Globus pallidus (tissue), 1 donor: ENCODE data around the gene IFNLR1.
"Not testable (repeated sequence)": the region's sequence is repeated elsewhere in the genome, so short reads cannot be mapped to it uniquely, and the experiment has no call there.

Experiments used
- DNase-seq: peaks from one replicate; pipeline ENCODE4 v3.0.0-alpha.2; 2015; ENCODE audit warnings: low spot score

IFNLR1 gene

DNA sequence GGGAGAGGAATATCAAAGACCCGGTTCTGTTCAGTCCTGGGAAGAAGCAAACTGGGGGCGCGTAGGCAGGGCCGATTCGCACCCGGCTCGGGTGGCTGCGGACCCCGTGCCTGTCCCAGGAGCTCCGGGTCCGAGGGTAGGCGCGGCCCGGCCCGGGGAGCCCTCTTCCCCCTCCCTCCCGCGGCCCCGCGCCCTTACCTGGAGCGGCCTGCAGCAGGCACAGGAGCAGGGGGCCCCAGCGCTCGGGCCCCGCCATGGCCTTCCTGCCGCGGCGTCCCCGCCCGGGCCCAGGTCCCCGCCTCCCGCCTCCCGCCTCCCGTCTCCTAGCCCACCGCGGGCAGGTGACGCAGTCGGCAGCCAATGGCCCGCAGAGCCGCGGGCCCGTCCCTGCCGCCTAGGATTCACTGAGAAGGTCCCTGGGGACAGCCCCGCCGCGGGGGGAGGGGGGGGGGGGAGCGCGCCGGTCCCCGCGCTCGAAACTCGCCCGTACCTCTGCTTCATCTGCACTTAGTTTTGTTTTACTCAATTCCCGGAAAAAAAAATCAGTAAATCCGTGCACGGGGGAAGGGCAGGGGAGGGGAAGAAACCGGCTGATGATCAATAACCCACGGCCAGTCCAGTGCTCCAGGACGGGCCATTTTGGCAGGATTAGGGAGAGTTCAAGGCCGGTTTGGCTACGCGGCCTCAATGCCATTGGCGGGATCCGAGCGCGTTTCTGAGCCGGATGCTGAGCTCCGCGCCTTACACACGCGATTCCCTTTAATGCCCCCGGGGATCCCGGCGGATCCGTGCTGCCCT is at the start of gene IFNLR1:
Gene IFNLR1, minus strand, starts transcription at position 297 of the 798 bp plus-strand sequence. Its CDS starts 41 bp downstream, at position 256.
- no peak for DNase-seq

DNA sequence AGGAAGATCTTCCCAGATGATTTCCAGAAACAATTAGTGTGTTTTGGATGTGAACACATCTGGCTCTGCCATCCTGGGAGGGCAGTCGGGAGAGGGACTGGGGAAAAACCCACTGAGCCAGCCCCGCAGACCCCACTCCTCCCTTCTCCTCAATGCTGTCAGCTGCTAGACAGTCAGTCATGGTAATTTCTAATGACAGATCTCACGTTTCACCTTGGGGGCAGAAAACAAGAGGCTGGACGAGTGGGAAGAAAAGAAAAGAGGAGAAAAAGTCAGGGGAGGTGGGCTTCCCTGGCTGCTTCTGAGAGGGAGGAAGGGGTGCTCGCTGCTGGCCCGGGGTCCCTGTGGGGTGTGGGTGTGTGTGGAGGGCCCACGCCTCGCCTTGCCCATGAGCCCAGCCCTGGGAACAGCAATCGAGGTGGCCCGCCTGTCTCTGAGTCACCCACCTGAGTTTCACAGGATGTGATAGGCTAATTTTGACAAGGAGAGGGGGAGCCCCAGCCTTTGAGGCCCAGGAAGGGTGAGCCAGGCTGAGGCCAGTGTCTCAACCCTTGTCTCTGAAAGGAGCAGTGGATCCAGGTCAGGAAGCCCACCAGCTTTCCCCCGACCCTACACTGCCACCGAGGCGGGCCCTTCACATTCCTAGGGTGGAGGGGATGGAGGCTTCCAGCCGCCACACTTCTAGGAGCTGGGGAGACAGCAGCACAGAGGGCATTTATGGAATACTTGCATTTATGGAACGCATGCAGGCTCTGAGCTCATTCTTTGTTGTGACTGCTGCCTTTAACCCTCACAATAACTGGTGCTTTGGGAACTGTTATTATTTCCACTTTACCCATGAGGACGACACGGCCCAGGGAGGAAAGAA is 49.1 kb upstream of the IFNLR1 start:
- DNase-seq: no peak

- no peak for DNase-seq
Observed at GRCh38 chr1:24233684-24234600, 46.9 kb upstream of the IFNLR1 start.

- no peak for DNase-seq
Observed at GRCh38 chr1:24231701-24232100, 44.6 kb upstream of the IFNLR1 start.

DNA sequence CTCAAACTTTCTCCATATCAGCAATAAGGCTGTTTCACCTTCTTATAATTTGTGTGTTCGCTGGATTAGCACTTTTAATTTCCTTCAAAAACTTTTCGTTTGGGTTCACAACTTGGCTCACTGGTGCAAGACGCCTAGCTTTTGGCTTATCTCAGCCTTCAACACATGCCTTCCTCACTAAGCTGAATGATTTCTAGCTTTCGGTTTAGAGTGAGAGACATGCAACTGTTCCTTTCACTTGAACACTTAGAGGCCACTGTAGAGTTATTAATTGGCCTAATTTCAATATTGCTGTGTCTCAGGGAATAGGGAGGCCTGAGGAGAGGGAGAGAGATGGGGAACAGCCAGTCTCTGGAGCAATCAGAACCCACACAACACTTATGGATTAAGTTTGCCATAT is 41.2 kb upstream of the IFNLR1 start:
- no peak for DNase-seq

DNA sequence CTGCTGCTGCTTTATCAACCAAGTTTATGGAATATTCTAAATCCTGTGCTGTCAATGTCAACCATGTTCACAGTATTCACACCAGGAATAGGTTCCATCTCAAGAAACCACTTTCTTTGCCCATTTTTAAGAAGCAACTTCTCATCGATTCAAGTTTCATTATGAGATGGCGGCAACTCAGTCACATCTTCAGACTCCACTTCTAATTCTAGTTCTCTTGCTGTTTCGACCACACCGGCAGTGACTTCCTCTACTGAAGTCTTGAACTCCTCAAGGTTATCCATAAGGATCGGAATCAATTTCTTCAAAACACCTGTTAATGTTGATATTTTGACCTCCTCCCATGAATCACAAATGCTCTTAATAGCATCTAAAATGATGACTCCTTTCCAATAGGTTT is 39.7 kb upstream of the IFNLR1 start:
- no peak for DNase-seq

GRCh38 chr1:24224761-24225160 is 37.7 kb upstream of the IFNLR1 start:
- no peak for DNase-seq

GRCh38 chr1:24224086-24224485 is 37.0 kb upstream of the IFNLR1 start:
- no peak for DNase-seq

DNA sequence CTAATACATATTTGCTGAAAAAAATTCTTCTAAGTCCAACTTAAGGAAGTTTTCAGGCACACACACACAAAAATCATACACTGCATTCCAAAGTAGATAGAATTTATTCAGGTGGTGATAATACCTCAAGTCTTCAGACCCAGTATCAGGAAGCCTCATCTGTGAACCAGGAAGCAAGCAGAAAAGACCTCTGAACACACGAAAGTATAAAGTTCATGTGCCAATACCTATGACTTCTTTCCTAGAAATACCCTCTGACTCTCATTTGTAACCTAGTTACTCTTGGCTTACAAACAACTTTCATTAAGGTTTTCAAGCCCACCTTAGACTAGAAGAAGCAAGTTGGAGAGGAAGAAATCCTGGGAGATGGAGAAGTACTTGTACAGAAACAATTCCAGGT is 35.7 kb upstream of the IFNLR1 start:
- no peak for DNase-seq

DNA sequence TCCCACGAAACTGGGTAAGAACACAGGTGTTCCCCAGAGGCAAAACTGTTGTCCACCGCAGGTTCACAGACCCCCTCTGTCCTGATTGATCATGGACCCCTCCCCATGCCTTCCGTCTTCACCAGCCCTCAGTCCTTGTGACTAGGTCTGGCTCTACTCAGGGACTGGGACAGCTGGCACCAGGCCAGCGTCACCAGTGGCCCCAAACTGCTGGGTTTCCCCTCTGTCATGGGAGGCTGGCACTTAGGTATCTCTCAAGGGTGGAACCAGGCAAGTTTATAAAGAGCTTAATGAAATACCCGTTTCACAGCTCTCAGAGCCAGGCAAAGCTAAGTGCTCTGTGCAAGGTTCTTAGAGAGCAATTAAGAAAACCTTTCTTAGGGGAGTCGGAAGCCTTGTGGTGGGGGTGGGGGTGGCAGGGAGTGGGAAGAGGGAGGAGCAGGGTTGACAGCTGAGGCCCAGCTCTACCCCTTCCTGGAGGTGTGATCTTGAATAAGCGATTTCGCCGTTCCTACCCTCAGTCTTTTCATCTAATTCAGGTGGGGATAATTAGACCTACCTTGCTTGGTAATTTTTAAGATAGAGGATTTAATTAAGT is 35.0 kb upstream of the IFNLR1 start:
- DNase-seq: no peak

GRCh38 chr1:24221246-24221645 is 34.2 kb upstream of the IFNLR1 start:
- no peak for DNase-seq

DNA sequence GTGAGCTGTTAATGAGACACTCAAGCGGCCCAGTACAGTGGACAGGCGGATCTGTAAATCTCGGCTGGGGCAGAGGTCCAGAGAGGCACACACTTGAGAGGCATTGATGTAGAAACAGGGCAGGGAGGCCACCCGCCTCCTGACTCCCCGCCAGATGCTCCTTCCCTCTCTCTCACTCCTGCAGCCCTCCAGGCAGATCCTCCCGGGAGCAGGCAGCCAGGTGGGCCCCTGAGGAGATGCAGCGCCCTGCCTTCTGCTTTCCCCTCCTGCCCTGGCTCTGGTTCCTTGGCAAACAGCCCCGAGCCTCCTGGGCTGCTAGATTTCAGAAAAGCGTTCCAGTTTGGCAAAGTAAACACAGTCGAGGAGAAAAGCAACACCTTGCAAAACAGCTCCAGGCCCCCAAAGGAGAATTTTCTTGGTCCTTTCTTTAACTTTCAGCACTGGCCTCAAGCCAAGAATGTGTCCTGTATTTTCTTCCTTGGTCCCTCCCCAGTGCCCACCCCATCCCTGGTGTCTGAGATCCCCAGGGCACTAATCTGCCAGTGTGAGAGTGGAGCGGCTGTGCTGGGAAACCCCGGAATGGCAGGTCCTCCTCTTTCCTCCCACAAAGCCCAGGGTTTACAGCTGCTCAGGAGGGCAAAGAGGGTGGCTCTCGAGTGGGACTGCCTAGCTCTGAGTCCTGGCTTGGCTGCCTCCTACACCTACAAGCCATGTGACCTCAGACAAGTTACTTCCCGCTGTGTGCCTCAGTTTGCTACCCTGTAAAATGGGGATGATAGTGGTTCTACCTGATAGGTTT is 29.4 kb upstream of the IFNLR1 start:
- DNase-seq: no peak

GRCh38 chr1:24215226-24215814 is 28.2 kb upstream of the IFNLR1 start:
- no peak for DNase-seq

DNA sequence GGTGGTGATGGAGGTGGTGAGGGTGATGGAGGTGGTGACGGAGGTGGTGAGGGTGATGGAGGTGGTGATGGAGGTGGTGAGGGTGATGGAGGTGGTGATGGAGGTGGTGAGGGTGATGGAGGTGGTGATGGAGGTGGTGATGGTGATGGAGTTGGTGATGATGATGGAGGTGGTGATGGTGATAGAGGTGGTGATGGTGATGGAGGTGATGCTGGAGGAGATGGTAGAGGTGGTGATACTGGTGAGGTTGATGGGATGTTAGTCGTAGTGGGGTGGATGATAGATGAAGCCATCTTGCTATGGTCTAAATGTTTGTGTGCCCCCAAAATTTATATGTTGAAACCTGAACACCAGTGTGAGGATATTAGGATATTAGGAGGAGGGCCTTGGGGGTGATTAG is 25.3 kb upstream of the IFNLR1 start:
- no peak for DNase-seq

DNA sequence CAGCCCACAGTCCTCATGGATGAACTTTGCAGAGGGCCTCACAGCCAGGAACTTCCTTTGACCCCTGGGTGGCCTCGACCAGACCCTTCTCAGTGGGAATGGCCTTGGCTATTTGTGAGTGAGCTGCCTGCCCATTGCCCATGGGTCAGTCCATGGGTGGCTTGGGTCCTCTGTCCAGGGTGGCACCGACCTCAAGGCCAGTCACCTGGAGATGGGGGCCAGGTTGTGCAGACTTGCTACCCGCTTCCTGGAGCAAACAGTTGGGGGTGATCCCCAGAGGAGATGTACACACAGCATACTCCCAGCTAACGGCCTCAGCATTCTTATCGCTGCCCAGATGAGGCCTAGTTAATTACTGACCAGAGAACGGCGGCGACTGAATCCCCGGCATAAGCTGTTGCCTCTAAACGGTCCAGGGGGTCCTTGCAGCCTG is 23.1 kb upstream of the IFNLR1 start:
- no peak for DNase-seq

DNA sequence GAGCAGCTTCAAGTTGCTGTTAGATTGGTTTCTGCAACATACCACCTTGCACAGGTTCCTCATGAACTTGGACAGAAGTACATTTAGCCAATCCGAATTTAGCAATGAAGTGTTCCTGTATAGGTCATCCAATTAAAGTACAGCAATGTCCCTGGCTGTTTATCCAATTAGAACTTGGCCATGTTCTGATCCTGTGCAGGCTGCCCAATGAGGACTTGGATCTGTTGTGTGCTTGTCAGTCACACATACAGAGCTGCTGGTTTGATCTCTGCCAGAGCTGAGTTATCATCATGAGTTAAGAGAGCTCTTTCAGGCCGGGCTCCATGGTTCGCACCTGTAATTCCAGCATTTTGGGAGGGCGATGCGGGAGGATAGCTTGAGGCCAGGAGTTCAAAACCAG is 22.0 kb upstream of the IFNLR1 start:
- DNase-seq: no peak

DNA sequence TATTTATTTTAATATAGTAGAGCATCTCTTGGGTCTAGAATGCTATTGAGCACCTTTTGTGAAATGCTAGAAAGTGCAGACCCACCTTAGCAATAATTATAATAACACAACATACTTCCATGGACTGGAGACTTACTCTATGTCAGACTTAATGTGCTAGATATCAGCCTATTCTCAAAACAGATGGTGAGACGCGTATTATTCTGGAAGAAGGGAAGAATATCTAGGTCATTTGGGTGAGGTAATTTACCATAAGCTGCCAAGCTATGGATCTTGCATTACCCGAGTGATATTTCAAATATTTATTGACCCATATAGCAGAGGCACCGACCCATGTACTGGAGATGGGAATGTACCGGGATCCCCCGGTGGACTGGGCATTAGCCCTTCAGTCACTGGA is 20.6 kb upstream of the IFNLR1 start:
- no peak for DNase-seq

DNA sequence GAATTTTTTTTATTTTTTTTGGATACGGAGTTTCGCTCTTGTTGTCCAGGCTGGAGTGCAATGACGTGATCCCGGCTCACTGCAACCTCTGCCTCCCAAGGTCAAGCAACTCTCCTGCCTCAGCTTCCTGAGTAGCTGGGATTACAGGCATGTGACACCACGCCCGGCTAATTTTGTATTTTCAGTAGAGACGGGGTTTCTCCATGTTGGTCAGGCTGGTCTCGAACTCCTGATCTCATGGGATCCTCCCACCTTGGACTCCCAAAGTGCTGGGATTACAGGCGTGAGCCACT is 20.3 kb upstream of the IFNLR1 start:
- not testable (repeated sequence) for DNase-seq

GRCh38 chr1:24206516-24207394 is 19.7 kb upstream of the IFNLR1 start:
- DNase-seq: no peak

- no peak for DNase-seq
Observed at GRCh38 chr1:24206083-24206464, 19.0 kb upstream of the IFNLR1 start.
